Fibroblast of villous mesenchyme (primary cell): ENCODE results near the gene KRTAP4-16. TPM values are rescaled to one million over a fixed set of nuclear protein-coding genes. Genes with fewer than 3 reads are reported as not detected.

ENCODE experiments used
- DNase-seq: peaks from one replicate; pipeline ENCODE4 v3.0.0-alpha.2; 2010; ENCODE audit warnings: low read depth
- H3K4me3 ChIP-seq: 2 replicates; pipeline ENCODE4 v1.5.1; 2011; ENCODE audit warnings: low read depth, mild to moderate bottlenecking, low read length
- CTCF ChIP-seq: IDR thresholded peaks from 2 replicates; pipeline ENCODE4 v1.5.1; 2012; ENCODE audit warnings: low read depth, mild to moderate bottlenecking, low read length; ENCODE audit not compliant: insufficient read depth
- total RNA-seq: library from RNA; depleted of rRNA; stranded (reverse); fragments of >200 nt; gene quantifications from 2 replicates; pipeline ENCODE4 v1.2.3, GENCODE V29; 2012

The KRTAP4-16 gene
- total RNA-seq, 1 donor, result not detected

- no peak for TF ChIP-seq CTCF
- H3K4me3 ChIP-seq, result no peak overlapping the region
- no peak for DNase-seq
Measured at GRCh38 chr17:41054025-41054424, 48.0 kb downstream of the KRTAP4-16 start.

GRCh38 chr17:41052566-41052965 is 49.4 kb downstream of the KRTAP4-16 start:
- no peak for TF ChIP-seq CTCF
- H3K4me3 ChIP-seq, result no peak overlapping the region
- DNase-seq, result peak; percentile 60

Other genes with a start within 250 kb of the KRTAP4-16 start
- not detected in 2 replicates for gene KRT12, start 235.0 kb downstream of the KRTAP4-16 start, total RNA-seq
- not detected in 2 replicates for gene KRT20, start 217.0 kb downstream of the KRTAP4-16 start, total RNA-seq
- gene KRT23, start 164.6 kb downstream of the KRTAP4-16 start, total RNA-seq, result under 0.01 and 1.7 TPM in 2 replicates
- gene KRT39, start 135.3 kb downstream of the KRTAP4-16 start, total RNA-seq, result not detected in 2 replicates
- not detected in 2 replicates for gene KRT40, start 117.9 kb downstream of the KRTAP4-16 start, total RNA-seq
- gene KRTAP3-3, start 108.0 kb downstream of the KRTAP4-16 start, total RNA-seq, result not detected in 2 replicates
- not detected in 2 replicates for gene KRTAP3-2, start 102.3 kb downstream of the KRTAP4-16 start, total RNA-seq
- not detected in 2 replicates for gene KRTAP3-1, start 93.1 kb downstream of the KRTAP4-16 start, total RNA-seq
- gene KRTAP1-5, start 75.0 kb downstream of the KRTAP4-16 start, total RNA-seq, result 11.0 and 16.4 TPM in 2 replicates
- gene KRTAP1-4, start 72.0 kb downstream of the KRTAP4-16 start, total RNA-seq, result not detected in 2 replicates
- gene KRTAP1-3, start 67.3 kb downstream of the KRTAP4-16 start, total RNA-seq, result not detected in 2 replicates
- gene KRTAP1-1, start 60.8 kb downstream of the KRTAP4-16 start, total RNA-seq, result not detected in 2 replicates
- not detected in 2 replicates for gene KRTAP2-1, start 54.9 kb downstream of the KRTAP4-16 start, total RNA-seq
- not detected in 2 replicates for gene KRTAP2-2, start 47.0 kb downstream of the KRTAP4-16 start, total RNA-seq
- gene KRTAP2-3, start 42.1 kb downstream of the KRTAP4-16 start, total RNA-seq, result 0.32 TPM in 1 of 2 replicates, not detected in the other
- gene KRTAP2-4, start 36.3 kb downstream of the KRTAP4-16 start, total RNA-seq, result not detected in 2 replicates
- gene KRTAP4-7, start 18.1 kb downstream of the KRTAP4-16 start, total RNA-seq, result not detected in 2 replicates
- not detected in 2 replicates for gene KRTAP4-8, start 4.1 kb downstream of the KRTAP4-16 start, total RNA-seq
- gene KRTAP4-9, start 3.2 kb upstream of the KRTAP4-16 start, total RNA-seq, result not detected in 2 replicates
- not detected in 2 replicates for gene KRTAP4-11, start 16.2 kb upstream of the KRTAP4-16 start, total RNA-seq
- not detected in 2 replicates for gene KRTAP4-12, start 22.0 kb upstream of the KRTAP4-16 start, total RNA-seq
- not detected in 2 replicates for gene KRTAP4-6, start 38.3 kb upstream of the KRTAP4-16 start, total RNA-seq
- gene KRTAP4-5, start 47.6 kb upstream of the KRTAP4-16 start, total RNA-seq, result not detected in 2 replicates
- gene KRTAP4-4, start 58.5 kb upstream of the KRTAP4-16 start, total RNA-seq, result not detected in 2 replicates
- gene KRTAP4-3, start 66.0 kb upstream of the KRTAP4-16 start, total RNA-seq, result not detected in 2 replicates
- gene KRTAP4-2, start 76.0 kb upstream of the KRTAP4-16 start, total RNA-seq, result not detected in 2 replicates
- gene KRTAP4-1, start 82.7 kb upstream of the KRTAP4-16 start, total RNA-seq, result not detected in 2 replicates
- gene KRTAP9-1, start 87.7 kb upstream of the KRTAP4-16 start, total RNA-seq, result not detected in 2 replicates
- not detected in 2 replicates for gene KRTAP9-2, start 124.4 kb upstream of the KRTAP4-16 start, total RNA-seq
- gene KRTAP9-3, start 130.2 kb upstream of the KRTAP4-16 start, total RNA-seq, result not detected in 2 replicates
- not detected in 2 replicates for gene KRTAP9-8, start 135.8 kb upstream of the KRTAP4-16 start, total RNA-seq
- gene KRTAP9-4, start 147.5 kb upstream of the KRTAP4-16 start, total RNA-seq, result not detected in 2 replicates
- gene KRTAP9-9, start 153.2 kb upstream of the KRTAP4-16 start, total RNA-seq, result not detected in 2 replicates
- not detected in 2 replicates for gene KRTAP9-6, start 163.2 kb upstream of the KRTAP4-16 start, total RNA-seq
- not detected in 2 replicates for gene KRTAP9-7, start 173.5 kb upstream of the KRTAP4-16 start, total RNA-seq
- not detected in 2 replicates for gene KRTAP29-1, start 200.6 kb upstream of the KRTAP4-16 start, total RNA-seq
- gene KRTAP16-1, start 207.1 kb upstream of the KRTAP4-16 start, total RNA-seq, result not detected in 2 replicates
- gene KRTAP17-1, start 213.5 kb upstream of the KRTAP4-16 start, total RNA-seq, result not detected in 2 replicates
- not detected in 2 replicates for gene KRT33A, start 248.6 kb upstream of the KRTAP4-16 start, total RNA-seq